GM19455 (cell line): ENCODE data around the gene TMEM175.

ENCODE experiments used
- ATAC-seq: cut with Tn5 transposase; IDR thresholded peaks from one replicate; pipeline ENCODE4 v1.9.1; 2021; ENCODE audit not compliant: unreplicated experiment

TMEM175 gene

GRCh38 chr4:1000686-1001260, 68.5 kb downstream of the TMEM175 start:
- no peak for ATAC-seq

- ATAC-seq = no peak
Measured at GRCh38 chr4:1001561-1002130, 69.4 kb downstream of the TMEM175 start.

- ATAC-seq = no peak
Measured at GRCh38 chr4:1002131-1002630, 69.9 kb downstream of the TMEM175 start.

- ATAC-seq = no peak
Measured at GRCh38 chr4:1002631-1003251, 70.5 kb downstream of the TMEM175 start.

- no peak for ATAC-seq
Measured at GRCh38 chr4:1003271-1004070, 71.2 kb downstream of the TMEM175 start.

GRCh38 chr4:1004071-1004418, 71.8 kb downstream of the TMEM175 start:
- ATAC-seq = no peak

GRCh38 chr4:1004557-1005485, 72.6 kb downstream of the TMEM175 start:
- ATAC-seq = no peak

- ATAC-seq = no peak
Measured at GRCh38 chr4:1006856-1007255, 74.6 kb downstream of the TMEM175 start.
